VCaP (cell line): ENCODE measurements around the gene ORM2.

Source experiments
- H3K27ac ChIP-seq: fragments of 450-650 bp; 2 replicates; pipeline ENCODE4 v1.5.1; 2017
- CTCF ChIP-seq: fragments of 450-650 bp; conservative IDR thresholded peaks from 2 replicates; pipeline ENCODE4 v1.5.1; 2017; ENCODE audit warnings: mild to moderate bottlenecking, moderate library complexity

The ORM2 gene

DNA sequence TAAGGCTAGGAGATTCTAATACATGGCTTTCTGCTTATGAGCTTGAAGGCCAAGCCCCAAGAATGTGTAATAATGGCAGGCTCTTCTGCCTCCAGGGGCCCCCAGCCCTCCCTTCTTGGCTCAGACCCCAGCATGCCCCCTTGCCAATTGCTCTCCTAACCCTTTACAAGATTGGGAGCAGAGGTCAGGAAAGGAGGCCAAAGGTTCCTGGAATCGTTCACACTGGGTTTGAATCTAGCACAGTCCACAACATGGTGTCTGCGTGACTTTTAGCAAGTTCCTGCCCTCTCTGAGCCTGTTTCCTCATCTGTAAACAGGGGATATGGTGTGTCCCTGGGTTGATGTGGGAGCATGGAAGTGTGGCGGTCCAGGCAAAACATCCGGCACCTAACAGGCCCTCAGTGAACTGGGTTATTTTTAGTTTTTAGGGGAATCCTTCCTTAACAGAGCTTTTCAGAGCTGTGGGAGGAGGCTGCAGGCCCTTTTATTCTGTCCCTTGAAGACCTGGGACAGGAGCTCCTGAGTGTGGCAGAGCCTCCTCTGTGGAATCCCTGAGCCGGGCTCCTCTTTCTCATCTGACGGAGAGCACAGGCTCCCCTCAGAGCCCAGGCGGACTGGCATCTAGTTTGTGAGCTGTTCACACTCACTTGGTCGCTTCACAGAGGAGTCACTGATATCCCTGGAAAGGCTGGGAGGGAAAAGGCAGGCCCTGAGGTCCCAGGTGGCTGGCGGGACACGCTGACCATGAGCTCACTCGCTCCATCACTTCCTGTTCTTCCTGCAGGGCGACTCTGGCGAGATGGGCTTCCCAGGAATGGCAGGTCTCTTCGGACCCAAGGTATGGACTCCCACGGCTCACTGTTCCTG lies 30.1 kb upstream of the ORM2 start:
- no peak overlapping the region for H3K27ac ChIP-seq
- no peak for TF ChIP-seq CTCF

GRCh38 chr9:114300153-114300845 lies 29.4 kb upstream of the ORM2 start:
- no peak for TF ChIP-seq CTCF
- H3K27ac ChIP-seq: no peak overlapping the region

DNA sequence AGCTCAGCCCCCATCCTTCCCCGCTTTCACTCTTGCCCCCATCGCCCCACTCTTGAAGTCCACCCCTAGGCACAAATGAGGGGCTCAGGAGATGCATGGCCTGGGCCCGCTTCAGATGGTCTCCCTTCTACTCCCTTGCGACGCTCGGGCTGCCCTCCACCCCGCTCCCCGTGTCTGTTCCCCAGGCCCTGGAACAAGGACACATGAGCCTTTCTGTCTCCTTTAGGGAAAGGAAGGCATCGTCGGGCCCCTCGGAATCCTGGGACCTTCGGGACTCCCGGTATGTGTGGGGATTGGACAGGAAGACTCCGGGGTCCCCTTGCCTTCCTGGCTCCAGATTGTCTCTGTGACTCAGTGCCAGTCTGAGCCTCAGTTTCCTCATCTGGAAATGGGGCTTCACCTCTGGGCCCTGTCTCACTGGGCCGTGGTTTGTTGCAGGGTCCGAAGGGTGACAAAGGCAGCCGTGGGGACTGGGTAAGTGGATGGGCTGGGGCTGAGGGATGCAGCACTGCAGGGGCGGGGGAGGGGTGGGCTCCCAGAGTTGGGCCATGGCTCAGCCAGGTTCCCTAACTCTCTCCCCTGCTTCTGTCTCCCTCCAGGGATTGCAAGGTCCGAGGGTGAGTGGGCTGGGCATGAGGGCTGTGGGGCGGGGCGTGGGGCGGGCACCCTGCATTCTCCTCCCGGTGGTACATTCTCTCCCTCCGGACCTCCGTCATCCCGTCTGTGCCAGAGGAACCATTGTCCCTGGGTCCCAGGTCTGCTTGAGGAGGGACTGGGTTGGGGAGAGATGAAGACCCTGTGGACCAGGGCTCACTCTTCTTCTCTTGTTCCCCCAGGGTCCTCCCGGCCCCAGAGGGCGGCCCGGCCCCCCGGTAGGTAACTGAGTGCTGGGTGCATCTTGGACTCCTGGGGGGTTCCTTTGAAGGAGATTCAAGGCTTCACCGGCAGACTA lies 28.5 kb upstream of the ORM2 start:
- H3K27ac ChIP-seq: no peak overlapping the region
- no peak for TF ChIP-seq CTCF

DNA sequence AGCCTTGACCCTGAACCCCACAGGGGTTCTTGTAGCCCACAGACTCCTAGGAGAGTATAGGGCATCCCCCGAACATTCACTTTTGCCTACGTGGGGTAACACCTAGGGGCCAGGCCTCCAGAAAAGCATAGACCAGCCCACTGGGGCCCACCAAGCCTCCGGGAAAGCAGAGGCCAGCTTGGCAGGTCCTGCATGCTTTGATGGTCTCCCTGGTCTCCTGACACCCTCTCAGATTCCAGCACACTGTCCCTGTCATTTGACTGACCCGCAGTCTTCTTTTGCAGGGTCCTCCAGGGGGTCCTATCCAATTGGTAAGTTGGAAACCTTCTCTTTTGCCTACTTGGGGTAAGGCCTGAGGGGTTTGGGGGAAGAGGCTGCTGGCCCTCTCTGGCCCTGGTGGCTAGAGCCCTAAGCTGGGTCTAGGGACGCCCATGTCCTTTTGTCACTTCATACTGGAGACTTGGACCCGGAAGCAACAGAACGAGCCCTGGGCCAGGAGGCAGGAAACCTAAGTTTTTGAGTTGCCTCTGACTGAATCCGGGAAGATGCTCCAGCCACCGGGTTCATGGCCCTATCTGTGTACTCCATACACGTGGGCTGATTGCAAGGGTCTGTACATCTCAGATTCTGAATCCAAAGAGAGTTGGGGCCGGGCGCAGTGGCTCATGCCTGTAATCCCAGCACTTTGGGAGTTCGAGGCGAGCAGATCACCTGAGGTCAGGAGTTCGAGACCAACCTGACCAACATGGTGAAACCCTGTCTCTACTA lies 27.7 kb upstream of the ORM2 start:
- no peak overlapping the region for H3K27ac ChIP-seq
- TF ChIP-seq CTCF: no peak

GRCh38 chr9:114302727-114303126 lies 26.9 kb upstream of the ORM2 start:
- TF ChIP-seq CTCF: no peak
- no peak overlapping the region for H3K27ac ChIP-seq

DNA sequence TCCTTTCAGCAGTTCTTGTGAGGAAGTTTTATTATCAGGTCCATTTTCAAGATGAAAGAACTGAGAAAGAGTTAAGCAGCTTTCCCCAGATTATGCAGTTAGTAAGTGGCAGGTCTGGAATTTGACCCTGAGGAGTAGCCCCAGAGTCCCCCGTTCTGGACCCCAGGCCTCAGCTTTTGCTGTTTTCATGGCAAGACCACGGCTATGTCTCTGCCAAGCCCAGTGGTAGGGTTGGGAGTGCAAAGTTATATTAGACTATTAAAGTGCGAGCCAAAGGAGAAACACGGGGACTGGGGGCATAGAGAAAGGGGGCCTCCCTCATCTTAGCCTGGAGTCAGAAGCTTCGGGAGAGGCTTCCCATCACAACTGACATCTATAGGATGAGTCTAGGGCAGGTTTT lies 26.1 kb upstream of the ORM2 start:
- H3K27ac ChIP-seq: no peak overlapping the region
- no peak for TF ChIP-seq CTCF
